BJ (cell line): Measurements from ENCODE around the gene PLEKHA7. TPM values are rescaled to one million over a fixed set of nuclear protein-coding genes. Genes with fewer than 3 reads are reported as not detected.

Experiments used
- CTCF ChIA-PET: fragments of 350-600 bp; formaldehyde crosslinking; extraction: SDS; loops from one replicate; lab custom pipeline; 2021; ENCODE audit warnings: antibody characterized with exemption, inconsistent platforms; lab: Yijun Ruan, JAX
- POLR2A ChIA-PET: fragments of 300-600 bp; sonication (Branson Sonifier 250); formaldehyde crosslinking; extraction: SDS; loops from one replicate; lab custom pipeline; 2021; ENCODE audit warnings: antibody characterized with exemption; lab: Charles Lee
- DNase-seq: peaks from one replicate; pipeline ENCODE4 v3.0.0-alpha.2; 2011; ENCODE audit warnings: low read depth
- H3K27me3 ChIP-seq: 2 replicates; pipeline ENCODE4 v1.6.0; 2011; ENCODE audit warnings: low read length; ENCODE audit not compliant: control insufficient read depth, insufficient read depth
- H3K36me3 ChIP-seq: 2 replicates; pipeline ENCODE4 v1.5.1; 2011; ENCODE audit warnings: low read length; ENCODE audit not compliant: control insufficient read depth, insufficient read depth
- H3K4me3 ChIP-seq: 2 replicates; pipeline ENCODE4 v1.5.1; 2011; ENCODE audit warnings: low read depth, mild to moderate bottlenecking, control low read depth, low read length
- polyA plus RNA-seq: library from polyadenylated mRNA; depleted of rRNA; stranded (reverse); fragments of >200 nt; gene quantifications from 2 replicates; pipeline ENCODE4 v1.2.3, GENCODE V29; 2011
- TF ChIP-seq, protein P1 (sequence below): IDR thresholded peaks from 2 replicates; pipeline ENCODE4 v1.5.1; 2011; ENCODE audit warnings: low read depth, mild to moderate bottlenecking, control low read depth, inconsistent platforms, low read length, moderate library complexity; ENCODE audit not compliant: insufficient read depth

Gene PLEKHA7
- polyA plus RNA-seq, 1 experiment: 0.04 TPM

DNA sequence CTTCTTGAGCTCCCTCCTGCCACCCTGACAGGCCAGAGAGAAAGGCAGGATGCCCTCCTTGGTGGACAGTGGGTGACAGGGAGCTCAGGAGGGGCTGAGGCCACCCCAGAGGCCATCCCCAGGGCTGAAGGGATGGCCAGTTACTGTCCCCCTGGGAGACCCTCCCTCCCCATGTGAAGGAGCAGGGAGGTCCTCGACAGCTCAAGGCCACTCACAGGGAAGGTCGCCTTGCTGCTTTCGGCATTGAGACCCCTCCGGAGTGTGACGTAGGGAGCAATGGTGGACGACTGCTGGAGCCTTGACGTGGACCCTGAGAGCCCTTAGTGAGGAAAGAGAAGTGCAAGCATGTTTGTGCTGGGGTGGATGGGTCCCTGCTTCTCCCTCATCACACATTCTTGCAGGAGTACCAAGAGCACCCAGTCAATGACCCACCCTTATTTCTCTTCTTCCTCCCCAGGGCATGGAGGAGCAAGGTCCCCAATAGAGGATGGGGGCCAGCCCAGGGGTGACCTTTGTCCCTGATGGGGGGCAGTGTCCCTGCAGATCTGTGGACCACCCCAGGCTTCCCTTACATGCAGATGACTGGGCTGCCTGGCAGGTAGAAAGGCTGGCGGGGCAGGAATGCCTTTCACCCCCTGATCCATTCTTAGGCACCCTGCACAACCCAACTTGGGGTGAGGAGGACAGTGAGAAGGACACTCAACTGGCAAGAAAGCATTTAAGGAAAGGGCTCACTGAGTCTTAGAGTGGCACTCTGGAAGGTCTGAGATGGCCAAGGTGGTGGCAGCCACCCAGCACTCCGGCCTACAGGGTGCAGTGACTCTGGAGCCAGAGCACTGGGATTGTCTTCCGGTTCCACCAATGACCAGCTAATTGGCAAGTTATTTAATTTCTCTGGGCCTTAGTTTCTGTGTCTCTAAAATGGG lies 224.4 kb downstream of the PLEKHA7 start:
- Histone ChIP-seq H3K27me3 (no peaks in the 10 kb centered on the region), H3K4me3 (no peak overlapping the region), H3K36me3 (no peaks in the 10 kb centered on the region)
- CTCF ChIA-PET: interaction anchor here (0.7 to 8.0 kb wide), 11 partner anchors 8 to 272 kb away, joined by 3 to 73 read pairs (median 4); no protein-coding TSS in a partner anchor
- TF ChIP-seq, protein P1, sequence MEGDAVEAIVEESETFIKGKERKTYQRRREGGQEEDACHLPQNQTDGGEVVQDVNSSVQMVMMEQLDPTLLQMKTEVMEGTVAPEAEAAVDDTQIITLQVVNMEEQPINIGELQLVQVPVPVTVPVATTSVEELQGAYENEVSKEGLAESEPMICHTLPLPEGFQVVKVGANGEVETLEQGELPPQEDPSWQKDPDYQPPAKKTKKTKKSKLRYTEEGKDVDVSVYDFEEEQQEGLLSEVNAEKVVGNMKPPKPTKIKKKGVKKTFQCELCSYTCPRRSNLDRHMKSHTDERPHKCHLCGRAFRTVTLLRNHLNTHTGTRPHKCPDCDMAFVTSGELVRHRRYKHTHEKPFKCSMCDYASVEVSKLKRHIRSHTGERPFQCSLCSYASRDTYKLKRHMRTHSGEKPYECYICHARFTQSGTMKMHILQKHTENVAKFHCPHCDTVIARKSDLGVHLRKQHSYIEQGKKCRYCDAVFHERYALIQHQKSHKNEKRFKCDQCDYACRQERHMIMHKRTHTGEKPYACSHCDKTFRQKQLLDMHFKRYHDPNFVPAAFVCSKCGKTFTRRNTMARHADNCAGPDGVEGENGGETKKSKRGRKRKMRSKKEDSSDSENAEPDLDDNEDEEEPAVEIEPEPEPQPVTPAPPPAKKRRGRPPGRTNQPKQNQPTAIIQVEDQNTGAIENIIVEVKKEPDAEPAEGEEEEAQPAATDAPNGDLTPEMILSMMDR: no peak
- DNase-seq: no peak
- POLR2A ChIA-PET: no interaction called here

DNA sequence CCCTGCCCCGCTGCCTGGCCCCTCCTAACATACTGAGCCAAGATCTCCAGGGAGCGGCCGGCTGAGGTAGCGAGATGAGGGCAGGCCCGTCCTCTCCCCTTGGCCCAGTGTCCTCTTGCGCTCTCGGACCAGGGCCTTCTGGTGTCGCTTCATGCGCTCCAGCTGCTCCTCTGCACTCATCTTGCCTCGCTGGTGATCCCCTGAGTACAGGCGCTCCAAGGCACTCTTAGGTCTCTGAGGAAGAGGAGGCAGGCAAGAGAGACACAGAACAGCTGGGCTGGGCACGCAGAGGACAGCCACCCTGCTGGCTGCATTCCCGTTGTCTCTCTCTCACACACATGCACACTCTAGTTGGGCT lies 225.2 kb downstream of the PLEKHA7 start:
- Histone ChIP-seq H3K36me3 (no peaks in the 10 kb centered on the region), H3K4me3 (no peak overlapping the region), H3K27me3 (no peaks in the 10 kb centered on the region)
- ChIA-PET POLR2A (no interaction called here), CTCF (interaction anchor here (0.6 to 8.0 kb wide), 13 partner anchors 12 to 387 kb away, joined by 3 to 73 read pairs (median 4); no protein-coding TSS in a partner anchor)
- DNase-seq: no peak
- TF ChIP-seq, protein P1: no peak

DNA sequence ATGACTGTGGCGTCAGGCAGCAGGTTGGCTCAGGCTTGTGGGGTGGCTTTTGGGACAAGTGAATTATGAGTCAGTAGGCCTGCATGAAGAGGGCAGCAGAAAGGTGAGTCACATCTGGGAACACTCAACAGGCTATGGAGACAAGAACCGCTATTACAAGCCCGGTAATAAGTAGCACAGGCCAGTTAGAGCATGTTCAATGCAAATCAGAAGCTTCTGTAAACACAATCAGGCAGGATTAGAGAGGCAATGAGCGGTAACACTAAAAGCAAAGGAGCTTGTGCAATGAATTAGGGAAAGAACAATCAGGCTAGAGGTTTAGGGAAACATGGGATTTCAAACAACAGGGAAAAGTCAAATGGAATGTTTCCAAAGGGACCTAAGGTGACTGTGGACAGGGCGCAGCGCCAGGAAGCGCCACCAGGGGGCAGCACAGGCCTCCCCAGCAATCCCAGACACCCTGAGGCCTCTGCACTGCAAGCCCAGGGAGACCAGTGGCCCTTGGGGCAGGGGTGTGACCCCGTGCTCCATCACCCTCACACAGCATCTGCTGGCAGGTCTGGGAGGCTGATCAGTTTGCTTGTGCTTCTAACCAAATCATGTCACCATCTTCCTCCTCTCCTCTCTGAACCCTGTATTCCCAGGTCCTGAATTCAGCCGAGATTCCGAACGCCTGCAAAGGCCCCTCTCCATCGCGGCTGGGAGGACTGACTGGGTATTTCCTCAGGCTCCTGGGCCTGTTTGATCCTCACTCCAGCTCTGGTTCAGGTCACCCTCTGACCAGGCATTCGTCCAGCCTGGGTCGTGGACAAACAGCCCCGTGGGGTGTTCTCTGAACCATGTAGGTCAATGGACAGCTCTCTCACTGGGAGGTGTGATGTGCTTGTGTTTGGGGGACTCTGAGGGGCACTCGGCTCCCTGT lies 225.8 kb downstream of the PLEKHA7 start:
- Histone ChIP-seq H3K4me3 (no peak overlapping the region), H3K27me3 (no peaks in the 10 kb centered on the region), H3K36me3 (no peaks in the 10 kb centered on the region)
- DNase-seq: no peak
- TF ChIP-seq, protein P1: peak; percentile 98
- ChIA-PET CTCF (interaction anchor here (0.6 to 8.0 kb wide), 22 partner anchors 13 to 739 kb away, joined by 3 to 73 read pairs (median 3); no protein-coding TSS in a partner anchor), POLR2A (no interaction called here)

DNA sequence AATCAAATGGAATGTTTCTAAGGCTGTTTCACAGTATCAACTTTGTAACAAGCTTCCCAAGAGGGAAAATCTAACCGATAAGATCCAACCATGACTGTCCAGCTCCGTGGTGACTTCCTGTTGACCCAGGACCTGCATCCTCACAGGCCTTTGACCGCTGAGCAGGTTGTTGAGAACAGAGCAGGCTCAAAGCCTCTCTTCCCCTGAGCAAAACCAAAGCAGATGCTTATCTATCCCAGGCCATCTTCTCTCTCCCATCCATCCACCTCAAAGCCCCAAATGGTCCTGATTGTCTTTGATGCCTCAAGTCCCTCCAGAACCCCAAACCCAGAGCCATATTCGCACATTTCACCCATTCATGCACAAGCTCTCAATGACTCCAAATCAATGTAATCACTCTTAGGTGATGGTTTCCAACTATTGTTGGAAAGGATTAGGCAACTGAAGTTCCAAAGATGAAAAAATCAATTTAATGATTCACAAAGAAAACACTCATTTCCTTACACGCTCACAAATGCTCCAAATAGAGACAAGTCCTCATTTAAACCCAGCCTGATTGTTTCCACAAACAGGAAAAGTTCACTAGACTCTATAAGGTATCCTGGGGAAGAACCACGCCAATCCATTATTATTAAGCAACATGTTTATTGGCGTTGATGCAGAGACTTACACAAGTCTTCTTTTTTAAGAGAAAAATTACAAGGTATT lies 227.0 kb downstream of the PLEKHA7 start:
- TF ChIP-seq, protein P1: no peak
- DNase-seq: no peak
- Histone ChIP-seq H3K27me3 (no peaks in the 10 kb centered on the region), H3K36me3 (no peaks in the 10 kb centered on the region), H3K4me3 (no peak overlapping the region)
- ChIA-PET POLR2A (no interaction called here), CTCF (interaction anchor here (0.9 to 8.0 kb wide), 13 partner anchors 10 to 740 kb away, joined by 3 to 73 read pairs (median 10); no protein-coding TSS in a partner anchor)
